Stimulated activated CD4-positive, alpha-beta T cell treated with anti-CD3 and anti-CD28 coated beads, Interleukin-4, amount 100 ng/mL, for 1 hour (primary cell): ENCODE results near the gene ABCC4.

Source experiments
- DNase-seq: peaks from one replicate; pipeline ENCODE4 v3.0.0-alpha.2; 2020

Gene ABCC4

GRCh38 chr13:95030821-95031343 lies 270.4 kb downstream of the ABCC4 start:
- no peak for DNase-seq

DNA sequence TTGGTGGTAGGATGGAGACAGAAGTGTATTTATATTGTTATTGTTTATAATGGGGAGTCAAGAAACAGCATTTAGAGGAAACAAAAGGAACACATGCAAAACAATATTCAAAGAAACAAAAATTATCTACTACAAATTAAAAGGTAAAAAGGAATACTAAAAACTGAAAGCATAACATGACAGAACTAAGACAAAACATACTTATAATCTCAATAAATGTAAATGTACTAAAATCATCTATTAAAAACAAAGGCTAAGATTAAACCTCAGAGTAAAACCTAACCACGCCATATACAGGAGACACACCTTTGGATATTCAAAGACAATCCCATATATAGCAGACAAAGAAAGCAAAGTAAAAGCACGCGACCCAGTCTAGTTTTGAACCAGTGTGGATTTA lies 273.6 kb downstream of the ABCC4 start:
- DNase-seq, result no peak

- DNase-seq, result no peak
Measured at GRCh38 chr13:95025116-95025515, 276.1 kb downstream of the ABCC4 start.

DNA sequence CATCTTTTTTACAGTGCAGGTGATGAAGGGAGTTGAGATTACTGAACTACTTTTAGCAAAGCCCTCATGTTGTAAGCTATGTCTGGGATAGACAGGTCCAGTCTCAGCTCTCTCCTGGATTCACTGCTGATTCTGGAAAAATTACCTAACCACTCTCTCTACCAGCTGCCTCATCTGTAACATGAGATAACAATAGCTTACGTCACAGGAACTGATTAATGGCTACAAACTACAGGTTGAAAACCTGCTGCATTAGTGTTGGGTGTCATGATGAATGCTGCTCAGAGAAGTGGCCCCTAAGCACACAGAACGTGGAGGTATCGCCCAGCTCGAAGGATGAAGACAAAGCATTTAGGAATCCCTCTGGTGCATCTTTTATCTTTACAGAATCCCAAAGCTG lies 277.8 kb downstream of the ABCC4 start:
- no peak for DNase-seq

GRCh38 chr13:95020298-95020987 lies 280.8 kb downstream of the ABCC4 start:
- no peak for DNase-seq

DNA sequence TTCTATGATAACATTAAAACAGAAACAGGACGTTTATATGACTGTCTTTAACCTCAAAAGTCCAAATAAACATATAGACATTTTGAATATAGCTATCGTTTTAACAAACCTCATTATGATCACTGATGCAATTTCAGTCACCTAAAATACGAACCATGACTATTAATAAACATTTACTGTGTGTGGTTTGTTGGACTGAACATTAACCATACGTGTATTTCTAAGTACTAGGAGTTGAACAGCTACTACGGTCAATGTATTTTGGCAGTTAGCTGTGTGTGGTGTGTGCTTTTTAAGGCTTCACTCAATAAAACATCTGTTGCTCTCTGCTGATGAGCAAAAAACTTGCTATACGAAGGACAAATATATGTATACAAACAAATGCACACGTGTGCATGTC lies 281.4 kb downstream of the ABCC4 start:
- no peak for DNase-seq

DNA sequence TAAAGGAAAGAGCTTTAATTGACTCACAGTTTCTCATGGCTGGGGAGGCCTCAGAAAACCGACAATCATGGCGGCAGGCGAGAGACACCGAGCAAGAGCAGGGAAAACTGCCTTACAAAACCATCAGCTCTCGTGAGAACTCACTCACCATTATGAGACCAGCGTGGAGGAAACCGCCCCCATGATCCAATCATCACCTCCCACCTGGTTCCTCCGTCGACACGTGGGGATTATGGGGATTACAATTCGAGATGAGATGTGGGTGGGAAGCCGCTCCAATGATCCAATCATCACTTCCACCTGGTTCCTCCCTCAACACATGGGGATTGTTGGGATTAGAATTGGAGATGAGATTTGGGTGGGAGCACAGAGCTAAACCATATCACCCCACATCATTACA lies 293.9 kb downstream of the ABCC4 start:
- DNase-seq, result no peak

GRCh38 chr13:95005300-95005699 lies 296.0 kb downstream of the ABCC4 start:
- no peak for DNase-seq

- DNase-seq, result no peak
Measured at GRCh38 chr13:95003019-95003813, 298.0 kb downstream of the ABCC4 start.

GRCh38 chr13:95002126-95002525 lies 299.1 kb downstream of the ABCC4 start:
- DNase-seq, result no peak

- no peak for DNase-seq
Measured at GRCh38 chr13:94999871-95000270, 301.4 kb downstream of the ABCC4 start.

- DNase-seq, result no peak
Measured at GRCh38 chr13:94997126-94997525, 304.1 kb downstream of the ABCC4 start.

GRCh38 chr13:94996445-94996844 lies 304.8 kb downstream of the ABCC4 start:
- no peak for DNase-seq

DNA sequence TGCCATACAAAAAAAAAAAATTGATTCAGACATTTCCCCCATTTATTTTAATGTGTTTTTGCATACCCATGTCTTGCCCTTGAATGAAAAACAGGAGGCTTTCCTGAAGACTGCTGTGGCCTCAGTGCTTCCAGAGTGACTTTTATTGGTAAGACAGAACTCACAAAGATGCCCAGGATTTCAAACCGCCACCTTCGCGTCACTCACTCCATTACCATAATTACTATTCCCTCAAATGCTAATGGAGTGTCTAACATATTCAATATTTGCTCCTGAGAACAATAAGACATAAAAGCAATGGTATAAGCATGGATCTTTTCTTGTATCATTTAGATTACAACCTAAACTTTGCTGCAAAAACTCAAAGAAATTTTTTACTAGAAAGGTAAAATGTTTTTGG lies 306.7 kb downstream of the ABCC4 start:
- no peak for DNase-seq

- no peak for DNase-seq
Measured at GRCh38 chr13:94993616-94994015, 307.6 kb downstream of the ABCC4 start.

GRCh38 chr13:94992036-94992960 lies 309.0 kb downstream of the ABCC4 start:
- no peak for DNase-seq

DNA sequence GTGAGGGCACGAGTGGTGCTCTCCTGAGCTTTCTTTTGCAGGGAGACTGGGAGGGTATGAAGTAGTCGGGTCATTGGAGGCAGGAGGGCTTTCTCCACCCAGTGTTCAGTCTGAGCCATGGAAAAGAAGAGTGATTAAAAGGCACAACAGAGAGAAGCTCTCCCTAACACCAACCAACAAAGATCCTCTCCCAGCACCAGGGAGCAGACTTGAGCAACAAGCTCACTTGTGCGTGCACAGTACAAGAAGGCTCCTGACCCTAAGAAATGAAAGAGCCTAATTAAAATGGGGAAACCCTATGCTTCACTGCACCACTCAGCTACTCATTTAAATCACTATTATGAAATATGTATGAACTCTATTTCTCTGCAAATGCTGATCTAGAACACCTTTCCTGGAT lies 312.6 kb downstream of the ABCC4 start:
- DNase-seq, result no peak

- no peak for DNase-seq
Measured at GRCh38 chr13:94987869-94988268, 313.4 kb downstream of the ABCC4 start.

DNA sequence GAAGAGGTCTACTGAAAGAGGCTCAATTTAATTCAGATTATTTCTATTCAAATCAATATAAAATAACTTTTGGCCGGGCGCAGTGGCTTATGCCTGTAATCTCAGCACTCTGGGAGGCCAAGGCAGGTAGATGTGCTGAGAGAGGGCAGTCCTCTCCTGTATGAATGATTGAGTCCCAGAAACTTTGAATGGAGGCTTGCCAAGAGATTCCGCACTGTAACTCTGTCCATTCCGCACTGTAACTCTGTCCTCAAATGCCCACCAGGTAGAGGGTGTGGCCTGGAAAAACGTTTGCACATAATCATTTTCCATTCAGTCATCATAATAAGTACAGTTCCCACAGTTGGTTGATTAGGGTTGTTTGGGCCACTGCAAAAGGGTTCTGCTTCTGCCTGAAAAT lies 314.2 kb downstream of the ABCC4 start:
- DNase-seq, result no peak

DNA sequence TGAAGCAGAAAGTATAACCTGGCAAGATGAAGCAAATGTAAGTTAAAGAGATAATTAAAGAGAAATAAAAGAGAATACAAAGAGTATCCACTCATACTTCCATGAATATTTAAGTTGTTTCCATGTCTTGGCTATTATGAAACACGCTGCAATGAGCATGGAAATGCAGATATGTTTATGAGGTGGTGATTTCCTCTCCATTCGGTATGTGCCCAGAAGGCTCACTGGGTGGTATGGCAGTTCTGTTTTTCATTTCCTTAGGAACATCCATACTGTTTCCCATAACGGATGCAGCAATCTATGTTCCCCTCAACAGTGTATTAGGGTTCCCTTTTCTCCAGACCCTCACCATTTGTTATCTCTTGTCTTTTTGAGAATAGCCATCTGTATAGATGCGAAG lies 316.3 kb downstream of the ABCC4 start:
- no peak for DNase-seq

DNA sequence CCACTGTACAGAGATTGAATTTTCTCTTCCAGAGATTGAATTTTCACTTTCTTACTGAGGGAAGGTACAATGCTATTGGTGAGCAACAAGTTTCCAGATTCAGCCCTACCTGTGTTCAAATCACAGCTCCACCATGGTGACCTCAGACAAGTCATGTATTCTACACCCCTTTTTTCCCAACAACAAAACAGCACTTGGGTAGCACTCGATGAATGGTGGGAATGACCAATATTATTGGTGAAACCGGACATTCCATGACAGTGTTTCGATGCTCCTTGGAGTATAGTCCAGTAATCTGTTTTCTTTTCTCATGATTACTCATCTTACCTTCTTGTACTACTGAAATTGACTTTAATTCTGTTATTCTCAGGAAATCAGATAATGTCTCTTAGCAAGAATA lies 322.7 kb downstream of the ABCC4 start:
- no peak for DNase-seq

- DNase-seq, result no peak
Measured at GRCh38 chr13:94974015-94974951, 327.0 kb downstream of the ABCC4 start.
